Measurements from ENCODE around the gene SDHC.
A peak's percentile ranks its signal among the peaks of the same experiment; 100 is the strongest.
"Not testable (repeated sequence)": the region's sequence is repeated elsewhere in the genome, so short reads cannot be mapped to it uniquely, and the experiment has no call there.

Gene SDHC

GRCh38 chr1:161381707-161382106, 67.5 kb downstream of the SDHC start:
- TF ChIP-seq FOXP2 (optimal IDR thresholded peaks at IDR 0.05; ENCODE audit: control extremely low read depth, extremely low read length, insufficient read depth) (no peak), EZH2 (IDR thresholded peaks at IDR 0.05) (no peak), POLR2AphosphoS5 (IDR thresholded peaks at IDR 0.05; ENCODE audit: borderline replicate concordance, low read depth, low read length) (no peak)
- no peak for DNase-seq (ENCODE audit: low read depth, low spot score)
- Histone ChIP-seq H3K4me3 (no peak overlapping the region), H3K27ac (no peak overlapping the region), H3K36me3 (ENCODE audit: insufficient read depth, low read length) (no peaks in the 10 kb centered on the region), H3K9ac (ENCODE audit: insufficient read length) (no peak overlapping the region), H3K9me3 (ENCODE audit: low read depth, low read length) (no peaks in the 10 kb centered on the region)

DNA sequence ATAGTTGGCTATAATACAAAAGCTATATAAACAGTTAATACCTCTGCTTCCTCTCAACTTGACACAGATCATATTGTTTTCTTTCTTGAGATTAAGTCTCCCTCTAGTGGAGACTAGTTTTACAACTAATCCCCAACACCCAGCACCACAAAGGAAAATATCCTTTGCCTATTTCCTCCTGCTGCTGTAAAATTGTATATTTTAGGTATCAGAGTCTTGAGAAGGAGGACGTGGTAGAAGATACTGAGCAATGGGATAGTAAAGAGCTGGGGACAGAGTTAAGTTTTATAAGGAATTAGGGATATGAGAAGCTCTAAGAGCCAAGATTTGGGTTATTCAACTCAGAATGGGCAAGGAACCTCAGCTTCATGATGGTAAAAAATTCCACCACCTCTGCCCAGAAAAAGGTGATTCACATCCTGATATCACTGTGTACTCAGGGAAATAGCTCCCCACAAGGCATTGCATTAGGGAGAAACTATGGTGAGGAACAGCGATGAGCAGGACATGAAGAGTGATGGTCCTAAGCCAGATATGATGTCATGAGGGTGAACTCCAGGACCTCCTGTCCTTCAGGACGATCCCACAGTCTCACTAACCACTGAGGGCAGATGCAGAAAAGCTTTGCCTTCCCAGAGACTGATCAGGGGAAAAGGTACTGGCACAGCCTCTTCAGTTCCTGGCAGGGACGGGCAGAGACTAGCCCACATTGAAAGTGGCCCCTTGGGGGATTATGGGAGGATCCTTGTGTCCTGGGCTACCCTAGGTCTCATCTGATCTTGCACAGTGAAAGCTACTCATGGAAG, 68.2 kb downstream of the SDHC start:
- Histone ChIP-seq H3K36me3 (ENCODE audit: insufficient read depth, low read length) (no peaks in the 10 kb centered on the region), H3K9ac (ENCODE audit: insufficient read length) (no peak overlapping the region), H3K4me3 (no peak overlapping the region), H3K9me3 (ENCODE audit: low read depth, low read length) (no peaks in the 10 kb centered on the region), H3K27ac (no peak overlapping the region)
- peak; percentile 40 for DNase-seq (ENCODE audit: low read depth, low spot score)
- TF ChIP-seq POLR2AphosphoS5 (IDR thresholded peaks at IDR 0.05; ENCODE audit: borderline replicate concordance, low read depth, low read length) (no peak), FOXP2 (optimal IDR thresholded peaks at IDR 0.05; ENCODE audit: control extremely low read depth, extremely low read length, insufficient read depth) (no peak), EZH2 (IDR thresholded peaks at IDR 0.05) (no peak)

GRCh38 chr1:161388639-161389038, 74.5 kb downstream of the SDHC start:
- Histone ChIP-seq H3K36me3 (ENCODE audit: insufficient read depth, low read length) (no peaks in the 10 kb centered on the region), H3K9ac (ENCODE audit: insufficient read length) (no peak overlapping the region), H3K27ac (no peak overlapping the region), H3K4me3 (no peak overlapping the region), H3K9me3 (ENCODE audit: low read depth, low read length) (no peaks in the 10 kb centered on the region)
- DNase-seq (ENCODE audit: low read depth, low spot score) = no peak
- TF ChIP-seq POLR2AphosphoS5 (IDR thresholded peaks at IDR 0.05; ENCODE audit: borderline replicate concordance, low read depth, low read length) (no peak), EZH2 (IDR thresholded peaks at IDR 0.05) (no peak), FOXP2 (optimal IDR thresholded peaks at IDR 0.05; ENCODE audit: control extremely low read depth, extremely low read length, insufficient read depth) (no peak)

GRCh38 chr1:161389158-161389557, 75.0 kb downstream of the SDHC start:
- H3K9me3 ChIP-seq (ENCODE audit: low read depth, low read length); H3K36me3 ChIP-seq (ENCODE audit: insufficient read depth, low read length); DNase-seq (ENCODE audit: low read depth, low spot score); H3K27ac ChIP-seq: not testable (repeated sequence)
- Histone ChIP-seq H3K9ac (ENCODE audit: insufficient read length) (peak overlapping the region; percentile 85), H3K4me3 (peak overlapping the region; percentile 96)

DNA sequence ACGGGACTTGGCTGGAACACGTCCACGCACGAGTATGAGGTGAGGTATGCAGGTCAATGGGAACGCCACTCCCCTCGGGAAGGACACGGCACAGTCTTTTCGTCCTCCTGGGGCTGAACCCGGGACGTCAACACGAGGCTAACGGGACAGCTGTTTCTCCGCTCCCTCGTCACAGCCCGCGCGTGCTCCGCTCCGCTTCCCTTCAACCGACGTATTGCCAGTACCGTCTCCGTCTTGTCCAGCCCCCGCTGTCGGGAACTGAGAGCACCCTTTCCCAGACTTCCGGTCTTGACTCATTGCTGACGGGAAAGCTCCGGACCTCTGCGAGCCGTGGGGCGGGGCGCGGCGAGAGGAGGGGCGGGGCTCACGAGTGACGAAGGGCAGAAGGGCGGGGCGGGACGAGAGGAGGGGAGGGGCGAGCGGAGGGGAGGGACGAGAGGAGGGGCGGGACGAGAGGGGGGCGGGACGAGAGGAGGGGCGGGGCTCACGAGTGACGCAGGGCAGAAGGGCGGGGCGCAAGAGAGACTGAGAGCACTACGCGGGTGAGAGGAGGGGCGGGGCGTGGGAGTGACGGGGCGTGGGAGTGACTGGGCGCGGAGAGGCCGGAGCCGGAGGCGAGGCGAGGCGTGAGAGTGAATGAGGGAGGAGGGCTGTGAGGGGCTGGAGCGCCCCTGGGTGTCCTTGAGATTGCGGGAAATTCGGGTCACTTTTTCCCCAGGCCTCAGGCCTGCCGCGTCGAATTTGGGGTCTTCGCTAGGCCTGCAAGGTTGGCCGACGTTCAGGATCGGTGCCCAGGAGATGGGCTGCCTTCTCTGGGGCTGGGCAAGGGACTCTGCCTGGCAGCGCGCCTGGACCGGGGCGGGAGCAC, 75.7 kb downstream of the SDHC start:
- H3K27ac ChIP-seq = peak overlapping the region; percentile 64; the same call in 1 of the 2 replicates
- TF ChIP-seq POLR2AphosphoS5 (IDR thresholded peaks at IDR 0.05; ENCODE audit: borderline replicate concordance, low read depth, low read length) = peak; percentile 90
- no peak for TF ChIP-seq EZH2 (IDR thresholded peaks at IDR 0.05)

GRCh38 chr1:161390559-161390858, 76.3 kb downstream of the SDHC start:
- TF ChIP-seq POLR2AphosphoS5 (IDR thresholded peaks at IDR 0.05; ENCODE audit: borderline replicate concordance, low read depth, low read length) (no peak), EZH2 (IDR thresholded peaks at IDR 0.05) (no peak), FOXP2 (optimal IDR thresholded peaks at IDR 0.05; ENCODE audit: control extremely low read depth, extremely low read length, insufficient read depth) (no peak)
- Histone ChIP-seq H3K27ac (no peak overlapping the region), H3K9me3 (ENCODE audit: low read depth, low read length) (no peaks in the 10 kb centered on the region), H3K9ac (ENCODE audit: insufficient read length) (peak overlapping the region; percentile 89), H3K4me3 (peak overlapping the region; percentile 96), H3K36me3 (ENCODE audit: insufficient read depth, low read length) (no peaks in the 10 kb centered on the region)
- DNase-seq (ENCODE audit: low read depth, low spot score) = no peak

More for the DNA sequence above, 75.7 kb downstream of the SDHC start:
- Histone ChIP-seq H3K9me3 (ENCODE audit: low read depth, low read length) (no peaks in the 10 kb centered on the region), H3K9ac (ENCODE audit: insufficient read length) (peak overlapping the region; percentile 89), H3K36me3 (ENCODE audit: insufficient read depth, low read length) (no peaks in the 10 kb centered on the region), H3K4me3 (peak overlapping the region; percentile 96)
- DNase-seq (ENCODE audit: low read depth, low spot score) = peak; percentile 16

DNA sequence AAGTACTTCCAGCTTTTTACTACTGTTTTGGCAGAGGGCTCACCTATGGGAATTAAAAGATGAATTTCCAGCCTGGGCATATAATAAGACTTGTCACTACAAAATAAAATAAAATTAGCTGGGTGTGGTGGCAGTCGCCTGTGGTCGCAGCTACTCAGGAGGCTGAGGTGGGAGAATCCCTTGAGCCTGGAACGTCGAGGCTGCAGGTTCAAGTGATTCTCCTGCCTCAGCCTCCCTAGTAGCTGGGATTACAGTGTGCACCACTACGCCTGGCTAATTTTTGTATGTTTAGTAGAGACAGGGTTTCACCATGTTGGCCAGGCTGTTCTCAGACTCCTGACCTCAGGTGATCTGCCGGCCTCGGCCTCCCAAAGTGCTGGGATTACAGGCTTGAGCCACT, 77.0 kb downstream of the SDHC start:
- H3K36me3 ChIP-seq (ENCODE audit: insufficient read depth, low read length); H3K27ac ChIP-seq; H3K9me3 ChIP-seq (ENCODE audit: low read depth, low read length); DNase-seq (ENCODE audit: low read depth, low spot score); H3K9ac ChIP-seq (ENCODE audit: insufficient read length): not testable (repeated sequence)
- H3K4me3 ChIP-seq = peak overlapping the region; percentile 96

- TF ChIP-seq EZH2 (IDR thresholded peaks at IDR 0.05) (no peak), POLR2AphosphoS5 (IDR thresholded peaks at IDR 0.05; ENCODE audit: borderline replicate concordance, low read depth, low read length) (no peak), FOXP2 (optimal IDR thresholded peaks at IDR 0.05; ENCODE audit: control extremely low read depth, extremely low read length, insufficient read depth) (no peak)
- Histone ChIP-seq H3K4me3 (no peak overlapping the region), H3K9me3 (ENCODE audit: low read depth, low read length) (no peaks in the 10 kb centered on the region), H3K9ac (ENCODE audit: insufficient read length) (no peak overlapping the region), H3K36me3 (ENCODE audit: insufficient read depth, low read length) (no peaks in the 10 kb centered on the region), H3K27ac (no peak overlapping the region)
- no peak for DNase-seq (ENCODE audit: low read depth, low spot score)
Observed at GRCh38 chr1:161391611-161392010, 77.4 kb downstream of the SDHC start.

- H3K9me3 ChIP-seq (ENCODE audit: low read depth, low read length) = no peaks in the 10 kb centered on the region
- H3K27ac ChIP-seq = no peak overlapping the region
- no peak overlapping the region for H3K9ac ChIP-seq (ENCODE audit: insufficient read length)
- DNase-seq (ENCODE audit: low read depth, low spot score) = no peak
- TF ChIP-seq FOXP2 (optimal IDR thresholded peaks at IDR 0.05; ENCODE audit: control extremely low read depth, extremely low read length, insufficient read depth) = no peak
- TF ChIP-seq POLR2AphosphoS5 (IDR thresholded peaks at IDR 0.05; ENCODE audit: borderline replicate concordance, low read depth, low read length) = no peak
- no peak for TF ChIP-seq EZH2 (IDR thresholded peaks at IDR 0.05)
- H3K4me3 ChIP-seq = no peak overlapping the region
- H3K36me3 ChIP-seq (ENCODE audit: insufficient read depth, low read length) = no peaks in the 10 kb centered on the region
Observed at GRCh38 chr1:161393151-161393550, 79.0 kb downstream of the SDHC start.

GRCh38 chr1:161397038-161397437, 82.9 kb downstream of the SDHC start:
- not testable (repeated sequence) for DNase-seq (ENCODE audit: low read depth, low spot score); H3K9me3 ChIP-seq (ENCODE audit: low read depth, low read length); H3K4me3 ChIP-seq; H3K9ac ChIP-seq (ENCODE audit: insufficient read length); H3K36me3 ChIP-seq (ENCODE audit: insufficient read depth, low read length); H3K27ac ChIP-seq
